Mononuclear cell (primary cell): ENCODE measurements around the gene ENTREP1. TPM values are rescaled to one million over a fixed set of nuclear protein-coding genes. Genes with fewer than 3 reads are reported as not detected.

Source experiments
- H3K27me3 ChIP-seq: 2 replicates; pipeline ENCODE4 v1.6.0; 2011; ENCODE audit warnings: low read length, control low read depth; ENCODE audit not compliant: insufficient read depth
- H3K4me1 ChIP-seq: 2 replicates; pipeline ENCODE4 v1.5.1; 2011; ENCODE audit warnings: mild to moderate bottlenecking, low read length, control low read depth; ENCODE audit not compliant: insufficient read depth
- H3K4me3 ChIP-seq: 2 replicates; pipeline ENCODE4 v1.5.1; 2011; ENCODE audit warnings: mild to moderate bottlenecking, low read length, moderate library complexity
- H3K9me3 ChIP-seq: 2 replicates; pipeline ENCODE4 v1.5.1; 2011; ENCODE audit warnings: low read depth, mild to moderate bottlenecking, control low read depth, low read length
- total RNA-seq: library from RNA; depleted of rRNA; stranded (reverse); fragments of >200 nt; gene quantifications from one replicate; pipeline ENCODE4 v1.2.3, GENCODE V29; 2012

The ENTREP1 gene
- total RNA-seq, 1 donor = not detected

DNA sequence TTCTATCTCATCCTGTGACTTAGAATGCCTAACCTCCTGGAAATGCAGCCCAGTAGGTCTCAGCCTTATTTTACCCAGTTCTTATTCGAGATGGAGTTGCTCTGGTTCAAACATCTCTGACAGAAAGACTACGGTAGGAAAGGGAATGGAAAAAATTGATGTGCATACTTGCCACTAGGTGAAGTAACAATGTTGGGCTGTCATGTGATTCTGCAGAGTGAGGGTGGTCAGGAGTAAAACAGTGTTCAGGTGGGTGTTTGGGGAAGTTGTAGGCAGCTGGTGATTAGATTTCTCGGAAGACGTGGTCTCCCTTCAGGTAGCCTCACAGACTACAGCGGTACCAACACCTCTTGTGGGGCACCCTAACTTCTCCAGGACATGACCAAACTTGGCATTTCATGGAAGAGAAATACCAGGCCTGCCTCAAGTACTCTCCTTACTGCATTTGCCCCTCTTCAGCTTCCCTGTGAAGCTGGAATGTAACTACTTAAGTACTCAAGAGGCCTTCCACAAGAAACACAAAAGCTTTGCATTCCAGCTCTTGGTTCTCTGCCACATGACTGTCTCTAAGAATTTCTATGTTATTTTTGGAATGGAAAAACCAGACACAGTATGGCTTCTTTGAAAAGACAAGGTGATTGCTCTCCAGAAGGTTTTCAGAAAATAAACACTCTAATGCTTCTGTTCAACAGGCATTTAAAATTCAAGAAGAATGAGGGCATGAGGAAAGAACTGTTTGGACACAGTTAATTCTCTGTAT lies 17.4 kb upstream of the ENTREP1 start:
- Histone ChIP-seq H3K27me3 (no peaks in the 10 kb centered on the region), H3K9me3 (no peaks in the 10 kb centered on the region), H3K4me3 (no peak overlapping the region), H3K4me1 (no peaks in the 10 kb centered on the region)

DNA sequence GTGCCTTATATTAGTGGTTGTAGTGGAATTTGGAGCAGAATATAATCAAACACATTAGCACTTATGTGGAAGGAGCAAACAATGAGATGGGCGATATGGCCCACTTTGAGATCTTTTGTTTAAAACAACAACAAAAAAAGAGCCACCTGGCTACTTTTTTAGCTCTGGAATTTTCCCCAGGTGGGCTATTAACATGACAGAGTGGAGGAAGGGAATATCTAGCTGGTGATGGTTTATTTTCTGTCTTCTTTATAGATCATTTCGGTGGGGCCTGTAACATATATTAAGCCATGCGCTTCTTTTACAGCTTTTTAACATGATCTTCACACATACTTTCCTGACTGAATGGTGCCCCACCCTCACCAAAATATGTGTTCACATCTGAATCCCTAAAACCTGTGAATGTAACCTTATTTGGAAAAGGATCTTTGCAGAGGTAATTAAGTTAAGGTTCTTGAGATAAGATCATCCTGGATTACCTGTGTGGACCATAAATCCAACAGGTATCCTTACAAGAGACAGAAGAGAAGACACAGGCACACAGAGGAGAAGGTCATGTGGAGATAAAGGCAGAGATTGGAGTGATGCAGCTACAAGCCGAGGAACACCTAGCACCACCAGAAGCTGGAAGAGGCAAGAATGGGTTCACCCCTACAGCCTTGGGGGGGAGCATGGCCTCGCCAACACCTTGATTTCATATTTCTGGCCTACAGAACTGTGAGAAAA lies 16.6 kb upstream of the ENTREP1 start:
- Histone ChIP-seq H3K9me3 (no peaks in the 10 kb centered on the region), H3K4me3 (no peak overlapping the region), H3K4me1 (no peaks in the 10 kb centered on the region), H3K27me3 (no peaks in the 10 kb centered on the region)

DNA sequence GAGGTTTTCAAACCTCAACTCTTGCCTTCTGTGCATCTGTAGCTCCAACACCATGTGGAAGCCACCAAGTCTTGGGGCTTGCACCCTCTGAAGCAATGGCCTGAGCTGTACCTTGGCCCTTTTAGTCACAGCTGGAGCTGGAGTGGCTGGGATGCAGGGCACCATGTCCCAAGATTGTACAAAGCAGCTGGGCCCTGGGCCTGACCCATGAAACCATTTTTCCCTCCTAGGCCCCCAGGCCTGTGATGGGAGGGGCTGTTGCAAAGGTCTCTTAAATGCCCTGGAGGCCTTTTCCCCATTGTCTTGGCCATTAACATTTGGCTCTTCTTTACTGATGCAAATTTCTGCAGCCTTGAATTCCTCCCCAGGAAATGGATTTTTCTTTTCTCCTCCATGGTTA lies 11.8 kb upstream of the ENTREP1 start:
- Histone ChIP-seq H3K27me3 (no peaks in the 10 kb centered on the region), H3K4me3 (no peak overlapping the region), H3K9me3 (no peaks in the 10 kb centered on the region), H3K4me1 (no peaks in the 10 kb centered on the region)

DNA sequence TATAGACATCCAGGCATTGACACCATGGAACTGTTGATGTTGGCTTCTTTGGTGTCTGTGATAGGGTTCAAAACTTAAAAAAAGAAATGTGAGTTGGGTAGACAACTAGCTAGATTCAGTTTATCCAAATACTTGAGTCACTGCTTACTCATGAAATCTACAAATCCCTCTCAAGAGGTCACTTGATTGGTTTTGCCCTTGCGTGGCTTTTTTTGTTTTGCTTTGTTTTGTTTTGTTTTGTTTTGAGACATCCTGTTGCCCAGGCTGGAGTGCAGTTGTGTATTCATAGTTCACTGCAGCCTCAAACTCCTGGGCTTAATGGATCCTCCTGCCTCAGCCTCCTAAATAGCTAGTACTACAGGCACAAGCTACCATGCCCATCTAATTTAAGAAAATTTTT lies 10.5 kb upstream of the ENTREP1 start:
- H3K27me3 ChIP-seq = peaks cover 2% of the 10 kb centered on the region
- no peaks in the 10 kb centered on the region for H3K4me1 ChIP-seq
- no peaks in the 10 kb centered on the region for H3K9me3 ChIP-seq
- H3K4me3 ChIP-seq = no peak overlapping the region

DNA sequence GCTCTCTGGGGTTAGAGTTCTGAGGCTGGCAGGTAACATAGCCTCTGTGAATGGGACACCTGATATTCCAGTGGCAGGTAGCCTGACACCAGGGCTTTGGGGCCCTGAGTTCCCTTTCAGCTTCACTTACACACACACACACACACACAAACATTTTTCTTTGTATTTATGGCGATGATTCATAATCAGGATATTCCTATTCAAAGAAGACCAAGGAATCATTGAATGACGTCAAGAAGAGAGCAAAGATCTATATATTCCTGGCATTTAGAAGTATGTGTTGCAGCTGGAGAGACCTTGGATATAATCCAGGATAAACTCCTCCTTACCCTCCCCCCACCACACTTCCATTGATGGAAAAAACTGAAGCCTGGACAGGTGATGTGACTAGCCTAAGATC lies 7.9 kb upstream of the ENTREP1 start:
- H3K4me3 ChIP-seq = no peak overlapping the region
- no peaks in the 10 kb centered on the region for H3K4me1 ChIP-seq
- peaks cover 7% of the 10 kb centered on the region for H3K27me3 ChIP-seq
- no peaks in the 10 kb centered on the region for H3K9me3 ChIP-seq

DNA sequence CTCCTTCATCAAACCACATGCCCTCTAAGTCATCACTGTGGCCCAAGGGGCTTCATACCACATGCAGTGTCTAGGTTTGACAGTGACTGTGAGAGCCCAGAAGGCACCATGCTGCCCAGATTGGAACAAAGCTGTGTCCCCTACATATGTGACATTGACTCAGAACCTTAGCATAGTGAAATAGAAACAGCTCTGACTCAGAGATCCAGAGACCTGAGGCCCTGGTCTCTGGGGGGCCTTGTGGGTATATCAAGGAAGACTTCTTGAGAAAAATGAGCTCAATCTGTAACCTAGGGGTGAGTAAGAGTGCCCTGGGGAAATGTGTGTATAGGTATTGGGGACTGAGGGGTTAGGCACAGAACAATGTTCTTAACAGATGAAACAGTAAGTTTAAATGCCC lies 7.1 kb upstream of the ENTREP1 start:
- Histone ChIP-seq H3K9me3 (no peaks in the 10 kb centered on the region), H3K4me1 (no peaks in the 10 kb centered on the region), H3K27me3 (peaks cover 10% of the 10 kb centered on the region), H3K4me3 (no peak overlapping the region)

DNA sequence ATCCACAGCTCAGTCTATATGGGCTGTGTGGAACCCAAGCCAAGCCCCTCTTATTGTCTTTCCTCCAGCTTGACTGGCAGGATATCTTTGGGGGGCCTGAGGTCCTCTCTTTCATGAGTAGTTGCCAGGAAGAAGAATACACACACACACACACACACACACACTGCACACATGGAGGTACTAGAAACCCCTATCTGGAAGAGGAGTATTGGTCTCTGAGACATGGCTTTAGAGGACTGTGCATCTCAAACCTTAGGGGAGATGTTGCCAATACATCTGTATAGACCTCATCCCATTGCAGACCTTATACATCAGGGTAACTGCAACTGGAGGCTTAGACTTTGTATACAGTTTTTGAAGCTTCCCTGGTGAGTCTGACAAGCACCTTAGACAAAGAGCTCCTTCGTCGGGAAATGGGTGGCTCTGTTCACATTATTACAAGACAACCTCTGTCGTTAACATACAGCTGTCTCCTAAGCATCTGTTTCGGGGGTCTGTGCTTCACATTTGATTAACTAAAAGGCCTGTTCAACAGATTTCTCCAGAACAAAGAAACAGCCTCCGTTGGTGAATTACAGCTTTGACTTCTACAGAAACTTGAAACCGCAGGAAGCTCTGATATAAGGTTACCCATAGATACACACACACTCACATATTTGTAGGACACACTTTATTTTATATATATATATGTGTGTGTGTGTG lies 5.5 kb upstream of the ENTREP1 start:
- Histone ChIP-seq H3K27me3 (peaks cover 24% of the 10 kb centered on the region), H3K4me1 (no peaks in the 10 kb centered on the region), H3K4me3 (no peak overlapping the region), H3K9me3 (no peaks in the 10 kb centered on the region)

DNA sequence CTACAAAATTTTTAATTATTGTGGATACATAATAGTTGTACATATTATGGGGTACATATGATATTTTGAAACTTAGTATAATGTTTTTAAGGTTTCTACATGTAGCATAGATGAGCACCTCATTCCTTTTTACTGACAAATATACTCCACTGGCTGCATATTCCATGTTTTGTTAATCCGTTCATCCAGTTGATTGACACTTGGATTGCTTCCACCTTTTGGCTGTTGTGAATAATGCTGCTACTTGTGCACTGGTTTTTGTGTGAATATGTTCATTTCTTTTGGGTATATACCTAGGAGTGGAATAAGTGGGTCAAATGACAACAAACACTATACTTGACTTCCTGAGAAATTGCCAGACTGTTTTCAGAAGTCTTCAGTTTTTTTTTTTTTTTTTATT lies 2.8 kb upstream of the ENTREP1 start:
- Histone ChIP-seq H3K4me3 (no peak overlapping the region), H3K4me1 (no peaks in the 10 kb centered on the region), H3K27me3 (peaks cover 45% of the 10 kb centered on the region), H3K9me3 (no peaks in the 10 kb centered on the region)

DNA sequence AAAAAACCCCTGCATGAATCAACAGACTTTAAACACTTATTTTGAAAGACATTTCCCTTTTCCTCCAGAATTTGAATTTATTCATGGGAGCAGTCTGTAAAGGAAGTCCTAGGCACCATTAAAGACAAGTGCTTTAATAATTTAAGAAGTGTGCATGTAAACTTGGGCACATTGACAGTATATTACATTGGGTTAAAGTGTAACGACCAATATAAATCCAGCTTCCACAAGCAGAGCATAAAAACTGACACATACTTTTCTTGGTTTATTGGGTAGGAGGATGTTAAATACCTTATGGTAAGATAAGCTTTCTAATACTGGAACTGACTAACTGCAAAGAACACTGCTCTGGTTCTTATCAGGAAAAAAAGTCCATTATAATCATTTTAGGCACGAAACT lies 1.2 kb upstream of the ENTREP1 start:
- Histone ChIP-seq H3K4me1 (no peaks in the 10 kb centered on the region), H3K9me3 (no peaks in the 10 kb centered on the region), H3K27me3 (peaks cover 57% of the 10 kb centered on the region), H3K4me3 (no peak overlapping the region)

DNA sequence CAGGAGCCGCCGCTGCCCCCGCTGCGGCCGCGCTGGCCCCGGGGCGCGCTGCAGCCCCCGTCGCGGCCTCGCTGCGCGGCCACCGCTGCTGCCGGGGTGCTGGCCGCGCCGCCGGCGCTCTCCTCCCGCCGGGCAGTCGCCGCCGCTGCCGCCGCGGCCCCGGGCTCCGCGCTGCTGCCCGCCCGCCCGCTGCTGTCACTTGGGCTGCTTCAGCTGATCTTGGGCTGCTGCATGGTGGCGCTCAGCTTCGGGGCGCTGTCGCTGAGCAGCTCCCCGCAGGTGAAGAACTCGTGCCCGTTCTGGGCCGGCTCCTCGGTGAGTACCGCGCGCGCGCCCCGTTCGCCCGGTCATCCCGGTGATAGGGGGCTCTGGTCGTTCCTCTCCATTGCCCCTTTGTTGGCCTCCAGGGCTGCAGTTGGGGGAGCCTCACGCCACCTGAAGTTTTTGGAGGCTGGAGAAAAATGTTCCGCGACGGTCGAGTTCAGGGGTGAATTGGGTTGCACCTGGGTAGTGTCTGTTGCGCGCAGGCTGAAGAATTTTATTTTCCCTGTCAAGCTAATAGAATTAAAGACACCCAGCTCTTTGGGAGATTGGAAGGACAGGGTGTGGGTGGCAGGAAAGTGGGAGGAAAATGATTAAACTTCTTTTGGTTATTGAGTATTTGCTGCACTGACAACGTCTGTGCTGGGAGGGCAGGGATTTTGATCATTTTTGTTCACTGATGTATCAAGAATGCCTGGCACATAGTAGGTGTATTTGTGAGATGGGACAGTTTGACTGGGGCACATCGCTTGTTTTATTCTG lies 596 bp downstream of the ENTREP1 start:
- Histone ChIP-seq H3K4me1 (no peaks in the 10 kb centered on the region), H3K27me3 (peaks cover 62% of the 10 kb centered on the region), H3K9me3 (no peaks in the 10 kb centered on the region), H3K4me3 (no peak overlapping the region)

DNA sequence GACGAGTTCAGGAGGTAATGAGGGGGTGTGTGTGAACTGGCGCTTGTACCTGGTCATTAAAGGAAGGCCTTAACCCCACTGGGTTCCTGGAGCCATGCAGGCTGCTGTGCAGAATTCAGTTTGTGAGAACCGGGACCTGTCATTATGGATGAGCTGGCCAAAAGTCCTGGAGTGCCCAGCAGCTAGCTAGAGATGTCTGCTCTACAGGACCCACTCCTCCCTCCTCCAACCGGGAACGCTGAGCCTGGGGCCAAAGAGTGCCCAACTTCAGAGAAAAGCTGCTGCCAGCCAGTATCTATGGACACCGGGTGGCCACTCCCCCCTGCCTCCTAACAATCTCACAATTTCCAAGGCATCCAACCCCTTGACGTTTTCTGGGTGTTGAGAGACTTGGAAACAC lies 1.2 kb downstream of the ENTREP1 start:
- no peak overlapping the region for H3K4me3 ChIP-seq
- H3K27me3 ChIP-seq = peaks cover 62% of the 10 kb centered on the region
- H3K4me1 ChIP-seq = no peaks in the 10 kb centered on the region
- H3K9me3 ChIP-seq = no peaks in the 10 kb centered on the region

DNA sequence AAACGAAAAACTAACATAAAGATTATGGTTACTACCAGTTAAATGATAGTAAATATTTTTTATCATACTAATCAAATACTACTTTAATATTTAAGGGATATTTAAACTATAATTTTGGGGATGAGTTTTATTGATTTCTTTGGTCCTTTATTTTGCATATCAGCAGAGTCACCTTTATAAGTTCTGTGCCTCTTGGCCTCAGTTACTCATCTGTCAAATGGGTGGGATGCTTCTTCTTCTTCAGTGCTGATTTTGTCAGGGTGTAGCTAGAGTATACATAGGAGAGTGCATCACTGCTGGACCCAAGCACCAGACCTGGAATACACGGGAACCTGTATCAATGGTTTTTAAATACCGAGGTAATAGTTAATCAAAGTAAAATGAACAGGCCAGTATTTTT lies 5.6 kb downstream of the ENTREP1 start:
- peaks cover 36% of the 10 kb centered on the region for H3K27me3 ChIP-seq
- no peak overlapping the region for H3K4me3 ChIP-seq
- H3K9me3 ChIP-seq = no peaks in the 10 kb centered on the region
- no peaks in the 10 kb centered on the region for H3K4me1 ChIP-seq

DNA sequence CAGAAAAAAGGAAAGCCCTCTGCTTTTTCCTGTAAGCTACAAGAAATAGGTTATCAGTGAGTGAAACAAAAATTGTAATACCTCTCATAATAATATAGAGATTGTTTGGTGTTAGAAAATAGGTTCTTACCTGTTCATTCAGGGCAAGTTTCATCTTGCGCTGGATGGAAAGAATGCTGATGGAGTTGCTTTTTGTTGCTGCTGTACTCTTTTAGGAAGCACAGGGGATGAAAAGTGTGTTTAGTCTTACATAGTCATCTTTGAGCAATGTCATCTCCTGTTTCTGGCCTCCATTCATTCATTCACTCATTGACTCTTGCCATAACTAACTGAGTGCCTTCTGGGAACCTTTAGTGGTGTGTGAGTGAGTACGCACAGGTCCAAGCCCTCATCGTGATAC lies 6.4 kb downstream of the ENTREP1 start:
- Histone ChIP-seq H3K4me3 (no peak overlapping the region), H3K27me3 (peaks cover 27% of the 10 kb centered on the region)

DNA sequence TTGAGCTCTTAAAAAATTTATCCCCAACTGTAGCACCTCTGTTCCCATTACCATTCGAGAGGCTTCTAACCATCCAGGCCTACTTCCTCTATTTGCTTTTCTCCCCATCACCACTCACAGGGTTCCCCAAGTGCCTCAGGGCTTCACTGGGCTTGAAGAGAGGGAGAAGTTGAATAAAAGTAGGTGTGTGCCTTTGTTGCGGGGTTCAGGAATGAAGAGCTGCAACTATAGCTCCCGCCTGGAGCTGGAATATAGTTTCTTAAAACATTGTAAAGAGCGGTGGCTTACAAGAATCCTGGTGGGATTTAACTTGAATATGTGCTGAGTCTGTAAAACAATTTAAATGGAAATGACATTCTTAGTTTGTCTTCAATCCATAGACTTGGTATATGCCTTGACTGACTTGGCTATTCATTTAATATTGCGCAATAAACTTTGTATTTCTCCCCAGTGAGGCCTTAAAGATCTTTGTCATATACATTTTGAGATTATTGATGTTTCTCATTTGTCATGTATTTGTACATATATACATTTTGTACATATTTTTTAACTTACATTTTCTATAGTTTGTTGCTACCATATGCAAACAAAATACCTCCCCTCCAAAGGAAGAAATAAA lies 7.2 kb downstream of the ENTREP1 start:
- no peak overlapping the region for H3K4me3 ChIP-seq
- no peaks in the 10 kb centered on the region for H3K9me3 ChIP-seq
- H3K27me3 ChIP-seq = peaks cover 20% of the 10 kb centered on the region
- no peaks in the 10 kb centered on the region for H3K4me1 ChIP-seq

More for the DNA sequence above, 6.4 kb downstream of the ENTREP1 start:
- Histone ChIP-seq H3K9me3 (no peaks in the 10 kb centered on the region), H3K4me1 (no peaks in the 10 kb centered on the region)
